ENCODE results near the gene ADD1.

The ADD1 gene

DNA sequence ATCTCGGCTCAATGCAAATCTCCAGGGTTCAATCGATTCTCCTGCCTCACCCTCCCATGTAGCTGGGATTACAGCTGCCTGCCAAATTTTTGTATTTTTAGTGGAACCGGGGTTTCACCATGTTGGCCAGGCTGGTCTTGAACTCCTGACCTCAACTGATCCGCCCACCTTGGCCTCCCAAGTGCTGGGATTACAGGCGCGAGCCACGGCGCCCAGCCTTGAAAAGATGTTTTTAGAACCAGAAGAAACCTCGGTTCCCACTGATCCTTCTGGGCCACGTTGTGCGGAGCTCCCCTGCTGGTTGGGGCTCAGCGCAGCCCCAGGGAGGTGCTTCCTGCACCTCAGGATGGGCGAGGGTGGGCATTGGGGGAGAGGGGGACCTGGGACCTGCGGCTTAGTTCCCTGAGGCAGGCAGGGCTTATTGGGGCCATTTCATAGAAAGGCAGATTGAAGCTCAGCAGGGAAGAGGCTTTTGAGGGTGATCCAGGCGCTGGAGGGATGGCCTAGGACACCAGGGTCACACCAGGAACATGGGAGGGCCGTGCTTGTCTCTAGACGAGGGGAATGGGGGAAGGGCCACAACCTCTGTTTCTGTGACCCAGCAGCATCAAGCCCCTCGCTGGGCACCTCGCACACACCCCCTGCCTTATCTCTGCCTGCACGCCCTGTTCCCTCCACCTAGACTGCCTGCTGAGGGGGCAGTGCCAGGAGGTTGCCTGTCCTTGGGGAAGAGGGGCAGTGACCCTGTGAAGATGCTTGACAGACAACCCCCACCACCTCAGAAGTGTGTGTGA, 6.3 kb upstream of the ADD1 start:
- no peak for DNase-seq

DNA sequence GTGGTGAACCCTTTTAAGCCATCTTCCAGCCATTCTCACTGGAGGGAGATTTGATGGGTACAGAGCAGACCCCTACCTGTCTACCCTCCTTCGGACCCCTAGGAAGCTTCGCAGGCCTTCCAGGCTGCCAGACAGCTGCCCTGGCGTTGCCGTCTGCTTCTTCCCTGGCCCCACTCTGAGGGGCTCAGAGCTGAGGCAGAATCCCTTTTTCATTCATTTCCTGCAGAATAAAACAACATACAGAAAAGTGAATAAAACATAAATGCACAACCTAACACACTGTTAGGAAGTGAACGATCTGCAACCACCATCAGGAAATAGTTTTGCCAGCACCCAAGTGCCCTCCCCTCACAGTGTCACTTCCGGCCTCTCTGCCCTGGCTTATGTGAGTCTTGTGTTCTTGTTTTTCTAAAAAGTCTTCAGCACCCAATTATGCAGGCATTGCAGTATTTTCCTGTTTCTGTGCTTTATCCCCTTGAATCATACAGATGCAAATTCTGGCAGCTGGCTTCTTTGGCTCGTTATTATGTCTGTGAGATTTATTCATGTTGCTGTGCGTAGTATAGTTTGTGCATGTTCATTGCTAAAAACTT, 5.6 kb upstream of the ADD1 start:
- peak; percentile 36 for DNase-seq

DNA sequence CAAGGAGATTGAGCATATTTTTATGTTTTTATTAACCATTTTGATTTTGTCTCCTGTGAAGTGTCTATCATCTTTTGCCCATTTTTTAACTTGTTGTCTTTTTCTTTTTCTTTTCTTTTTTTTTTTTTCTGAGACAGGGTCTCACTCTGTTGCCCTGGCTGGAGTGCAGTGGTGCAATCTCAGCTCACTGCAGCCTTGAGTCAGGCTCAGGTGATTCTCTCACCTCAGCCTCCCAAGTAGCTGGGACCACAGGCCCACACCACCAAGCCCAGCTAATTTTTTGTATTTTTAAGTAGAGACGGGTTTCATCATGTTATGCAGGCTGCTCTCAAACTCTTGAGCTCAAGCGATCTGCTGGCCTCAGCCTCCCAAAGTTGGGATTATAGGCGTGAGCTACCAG, 4.6 kb upstream of the ADD1 start:
- no peak for DNase-seq

DNA sequence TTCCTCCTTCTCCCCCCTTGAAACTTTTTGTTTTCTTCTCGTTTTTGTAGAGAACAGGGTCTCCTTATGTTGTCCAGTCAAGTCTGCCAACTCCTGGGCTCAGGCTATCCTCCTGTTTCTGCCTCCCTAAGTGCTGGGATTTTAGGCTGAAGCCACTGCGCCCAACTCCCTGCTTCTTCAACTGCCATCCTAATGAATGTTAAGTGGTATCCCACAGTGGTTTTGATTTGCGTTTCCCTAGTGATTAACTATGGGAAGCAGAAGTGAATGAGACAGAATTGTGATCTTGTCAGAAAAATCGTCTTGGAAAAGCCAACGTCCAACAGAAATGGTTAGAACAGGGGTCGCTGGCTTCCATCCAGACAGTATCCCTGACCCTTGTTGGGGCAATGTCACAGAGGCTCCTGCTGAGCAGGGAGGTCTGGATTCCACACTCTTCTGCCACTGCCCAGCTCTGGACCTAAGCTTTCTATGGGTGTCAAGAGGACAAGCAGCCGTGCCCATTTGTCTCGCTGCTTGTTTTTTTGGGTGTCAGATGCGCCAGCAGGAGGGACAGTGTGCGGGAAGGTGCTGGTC, 869 bp upstream of the ADD1 start:
- no peak for DNase-seq

- DNase-seq, result peak; percentile 77
These were observed 419 bp downstream of the ADD1 start for GRCh38 chr4:2843941-2844584.

- no peak for DNase-seq
These were observed 2.5 kb downstream of the ADD1 start for GRCh38 chr4:2846172-2846571.

DNA sequence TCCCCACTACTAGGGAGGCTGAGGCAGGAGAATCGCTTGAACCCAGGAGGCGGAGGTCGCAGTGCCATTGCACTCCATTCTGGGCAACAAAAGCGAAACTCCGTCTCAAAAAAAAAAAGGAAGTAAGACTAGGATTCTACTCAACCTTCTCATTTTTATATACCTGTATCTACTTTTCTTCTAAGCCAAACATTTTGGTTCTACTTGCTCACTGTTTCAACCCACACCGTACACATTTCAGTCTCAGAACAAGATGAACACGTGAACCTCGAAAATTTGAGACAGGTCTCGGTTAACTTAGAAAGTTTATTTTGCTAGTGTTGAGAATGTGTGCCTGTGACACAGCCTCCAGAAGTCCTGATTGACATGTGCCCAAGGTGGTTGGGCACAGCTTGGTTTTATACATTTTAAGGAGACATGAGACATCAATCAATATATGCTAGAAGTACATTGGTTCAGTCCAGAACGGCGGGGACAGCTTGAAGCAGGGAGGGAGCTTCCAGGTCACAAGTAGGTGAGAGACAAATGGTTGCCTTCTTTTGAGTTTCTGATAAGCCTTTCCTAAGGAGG, 3.7 kb downstream of the ADD1 start:
- DNase-seq, result no peak

GRCh38 chr4:2848449-2848848, 4.8 kb downstream of the ADD1 start:
- no peak for DNase-seq

DNA sequence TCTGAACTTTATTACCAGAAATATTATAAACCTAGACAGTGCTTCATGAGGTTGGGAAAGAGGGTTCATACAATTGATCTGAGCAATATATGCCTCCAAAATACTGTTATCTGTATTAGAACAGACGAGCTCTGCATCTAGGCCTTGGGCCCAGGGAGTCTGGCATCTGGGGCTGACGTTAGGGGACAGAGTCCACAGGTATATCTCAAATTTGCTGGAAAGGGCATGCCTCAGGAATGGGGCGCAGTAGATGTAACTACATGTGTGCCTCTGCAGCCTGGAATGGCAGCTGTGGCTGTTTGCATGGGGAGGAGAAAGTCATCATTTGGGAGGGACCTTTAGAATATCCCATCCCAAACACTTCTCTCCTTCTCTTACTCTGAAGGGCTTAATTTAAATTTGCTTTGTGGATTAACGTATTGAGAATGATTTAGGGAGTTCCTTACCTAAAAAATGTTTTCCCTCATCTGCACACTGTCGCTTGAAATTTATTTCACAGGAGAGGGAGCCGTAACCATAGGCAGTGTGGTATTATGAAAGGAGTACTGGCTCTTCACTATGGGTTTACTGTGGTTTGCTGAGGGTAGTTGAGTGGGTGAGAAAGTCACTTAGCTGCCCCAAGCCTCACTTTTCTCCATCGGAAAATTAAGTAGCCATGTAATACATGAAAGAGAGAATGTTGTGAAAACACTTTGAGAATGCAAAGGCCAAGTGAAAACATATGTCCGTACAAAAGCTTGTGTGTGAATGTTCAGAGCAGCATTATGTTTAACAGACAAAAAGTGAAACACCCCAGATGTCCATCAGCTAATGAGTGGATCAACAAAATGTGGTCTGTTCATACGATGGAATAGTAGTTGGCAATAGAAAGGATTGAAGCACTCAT, 5.9 kb downstream of the ADD1 start:
- no peak for DNase-seq

DNA sequence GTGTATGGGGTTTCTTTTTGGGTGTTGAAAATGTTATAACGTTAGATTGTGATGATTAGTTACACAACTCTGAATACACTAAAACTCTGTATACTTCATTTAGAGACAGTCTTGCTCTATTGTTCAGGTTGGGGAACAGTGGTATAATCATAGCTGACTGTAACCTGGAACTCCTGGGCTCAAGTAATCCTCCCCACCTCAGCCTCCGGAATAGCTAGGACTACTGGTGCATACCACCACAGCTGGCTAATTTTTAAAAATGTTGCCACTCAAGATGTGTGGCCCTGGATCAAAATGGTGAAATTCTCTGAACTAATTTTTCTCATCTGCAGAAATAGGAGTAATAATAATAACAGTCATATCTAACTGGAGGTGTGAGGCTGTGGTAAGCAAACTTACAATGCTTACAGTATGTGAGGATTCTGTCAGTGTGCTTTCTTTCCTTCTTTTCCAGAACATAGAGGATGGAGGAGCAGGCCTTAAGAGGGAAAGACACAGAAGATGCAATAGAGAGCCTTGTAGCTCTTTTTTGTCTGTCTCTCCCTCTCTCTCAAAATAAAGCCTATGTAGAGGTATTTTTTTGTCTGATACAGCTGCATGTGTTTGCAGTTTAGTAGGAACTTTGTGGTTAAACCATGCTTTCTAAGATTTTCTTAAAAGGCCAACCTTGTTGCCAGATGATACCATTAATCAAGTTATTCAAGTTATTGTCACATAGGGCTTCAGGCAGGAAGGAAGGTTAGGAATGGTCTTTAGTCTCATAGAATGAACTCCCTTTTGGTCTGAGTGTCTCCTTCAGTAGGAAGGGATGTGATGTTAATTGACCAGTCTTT, 7.5 kb downstream of the ADD1 start:
- DNase-seq, result no peak

DNA sequence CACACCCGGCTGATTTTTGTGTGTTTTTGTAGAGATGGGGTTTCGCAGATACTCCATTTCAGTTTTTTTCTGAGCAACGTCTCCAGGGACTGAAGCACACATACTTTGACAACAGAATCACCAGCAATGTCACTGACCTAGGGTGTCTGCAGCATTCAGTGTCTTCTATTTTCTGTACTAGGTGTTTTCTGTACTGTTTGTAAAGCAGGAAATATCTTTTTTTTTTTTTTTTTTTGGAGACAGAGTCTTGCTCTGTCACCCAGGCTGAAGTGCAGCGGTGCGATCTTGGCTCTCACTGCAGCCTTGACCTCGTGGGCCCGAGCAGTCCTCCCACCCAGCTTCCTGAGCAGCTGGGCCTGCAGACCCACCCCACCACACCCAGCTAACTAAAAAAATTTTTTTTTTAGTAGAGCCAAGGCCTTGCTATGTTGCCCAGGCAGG, 8.9 kb downstream of the ADD1 start:
- DNase-seq, result no peak

- no peak for DNase-seq
These were observed 11.9 kb downstream of the ADD1 start for GRCh38 chr4:2855584-2855983.

- DNase-seq, result no peak
These were observed 12.6 kb downstream of the ADD1 start for GRCh38 chr4:2856266-2856665.

GRCh38 chr4:2857349-2857927, 13.8 kb downstream of the ADD1 start:
- DNase-seq, result no peak

DNA sequence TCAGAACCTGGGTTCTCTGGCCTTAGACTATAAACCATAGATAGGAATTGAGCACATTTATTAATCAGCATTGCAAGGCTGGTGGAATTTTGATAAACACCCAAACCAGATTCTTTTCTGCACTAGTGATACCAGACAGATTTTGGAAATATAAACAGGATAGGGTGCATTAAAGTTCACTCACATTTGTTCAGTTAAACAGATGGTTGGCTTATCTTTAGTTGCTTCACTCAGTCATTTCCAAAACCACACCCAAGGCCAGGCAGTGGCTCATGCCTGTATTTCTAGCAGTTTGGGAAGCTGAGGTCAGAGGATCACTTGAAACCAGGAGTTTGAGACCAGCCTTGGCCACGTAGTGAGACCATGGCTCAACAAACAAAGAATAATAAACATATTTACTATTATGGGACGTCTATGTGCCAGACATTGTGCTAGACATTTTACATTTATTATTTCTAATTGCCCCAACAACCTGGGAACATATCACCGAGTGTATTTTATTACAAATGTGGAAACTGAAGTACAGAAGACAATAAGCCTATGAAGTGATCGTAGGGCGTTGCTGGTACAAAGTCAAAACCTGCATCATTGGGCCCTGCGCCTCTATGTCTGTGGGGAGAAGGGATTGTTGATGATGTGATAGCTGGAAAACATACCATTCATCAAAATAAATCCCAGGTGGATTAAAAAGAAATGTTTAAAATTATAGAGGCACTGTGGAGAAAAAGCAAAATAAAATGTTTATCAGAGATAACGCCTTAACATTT, 15.0 kb downstream of the ADD1 start:
- DNase-seq, result no peak

- DNase-seq, result no peak
These were observed 15.9 kb downstream of the ADD1 start for GRCh38 chr4:2859514-2859913.

DNA sequence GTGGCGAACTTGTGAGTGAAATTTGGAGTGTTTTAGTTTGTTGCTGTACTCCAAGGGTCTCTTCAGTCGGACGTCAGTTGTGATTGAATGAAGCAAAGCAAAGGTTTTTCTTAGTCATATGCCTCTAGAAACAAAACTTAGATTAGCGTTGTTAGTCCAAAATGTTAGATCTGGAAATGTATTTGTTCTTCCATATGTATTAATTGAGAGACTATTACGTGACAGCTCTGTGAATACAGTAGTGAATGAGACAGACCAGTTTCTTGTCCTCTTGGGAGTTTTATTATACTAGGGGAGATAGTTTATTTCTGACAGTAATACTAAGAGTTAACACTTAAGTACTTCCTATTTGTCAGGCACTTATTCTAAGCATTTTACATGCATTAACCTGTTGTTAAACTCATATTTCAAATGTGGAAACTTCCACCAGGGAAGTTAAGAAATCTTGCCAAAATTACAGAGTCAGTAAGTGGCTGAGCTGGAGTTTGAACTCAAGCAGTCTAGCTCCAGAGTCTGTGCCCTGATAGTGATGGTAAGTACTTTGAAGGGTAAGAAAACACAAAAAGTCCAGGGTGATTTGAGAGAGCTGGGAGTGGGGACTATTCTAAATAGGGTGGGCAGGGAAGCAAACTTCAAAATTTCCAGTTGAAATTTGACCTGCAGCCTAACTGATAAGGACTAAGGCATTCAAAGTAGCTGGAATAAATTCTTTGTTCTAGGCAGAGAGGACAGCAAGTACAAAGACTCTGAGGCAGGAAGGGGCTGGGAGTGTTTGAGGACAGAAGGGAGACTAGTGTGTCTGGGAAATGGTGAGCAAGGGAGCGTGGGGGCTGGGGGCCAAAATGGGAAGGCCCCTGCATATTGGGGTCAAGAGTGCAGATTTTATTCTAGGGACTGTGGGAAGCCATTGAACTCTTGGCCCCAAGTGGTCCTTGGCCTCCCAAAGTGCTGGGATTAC, 17.0 kb downstream of the ADD1 start:
- DNase-seq, result no peak

GRCh38 chr4:2861631-2862436, 18.2 kb downstream of the ADD1 start:
- DNase-seq, result no peak
